WTC11 (cell line): Measurements from ENCODE around the gene ZNF165. TPM values are rescaled to one million over a fixed set of nuclear protein-coding genes. Genes with fewer than 3 reads are reported as not detected.

Source experiments
- ATAC-seq: fragments of 200-7000 bp; cut with Tn5 transposase; 2 replicates; pipeline ENCODE4 v1.10.0; 2021; ENCODE audit warnings: mild to moderate bottlenecking, moderate library complexity
- CTCF ChIA-PET: fragments of 300-600 bp; sonication (Branson Sonifier 250); formaldehyde crosslinking; loops from one replicate; lab custom pipeline; 2021; ENCODE audit warnings: antibody characterized with exemption; lab: Charles Lee
- POLR2A ChIA-PET: fragments of 350-600 bp; sonication (Branson Sonifier 250); formaldehyde crosslinking; loops from one replicate; lab custom pipeline; 2021; ENCODE audit warnings: antibody characterized with exemption; lab: Charles Lee
- DNase-seq: peaks from one replicate; pipeline ENCODE4 v3.0.0; 2021; ENCODE audit warnings: low spot score
- H3K27ac Mint-ChIP-seq: 2 replicates; pipeline ENCODE4 v1.8.0; 2021; ENCODE audit warnings: mixed read lengths
- H3K27me3 Mint-ChIP-seq: 2 replicates; pipeline ENCODE4 v1.8.0; 2021; ENCODE audit warnings: low read depth, mild to moderate bottlenecking, moderate library complexity, mixed read lengths
- H3K36me3 Mint-ChIP-seq: 2 replicates; pipeline ENCODE4 v1.8.0; 2021; ENCODE audit warnings: mixed read lengths
- H3K4me1 Mint-ChIP-seq: 2 replicates; pipeline ENCODE4 v1.8.0; 2022; ENCODE audit warnings: mixed read lengths
- H3K4me3 Mint-ChIP-seq: 2 replicates; pipeline ENCODE4 v1.8.0; 2021; ENCODE audit warnings: mild to moderate bottlenecking, moderate library complexity, mixed read lengths
- H3K9me3 Mint-ChIP-seq: 2 replicates; pipeline ENCODE4 v1.8.0; 2021; ENCODE audit warnings: mixed read lengths
- AFF4 ChIP-seq: sonication (generic); formaldehyde crosslinking; IDR thresholded peaks from 2 replicates; pipeline ENCODE4 v1.8.1; 2023; ENCODE audit warnings: mild to moderate bottlenecking, missing genetic modification reagents, borderline replicate concordance
- ATF2 ChIP-seq: sonication (generic); formaldehyde crosslinking; IDR thresholded peaks from 2 replicates; pipeline ENCODE4 v1.8.1; 2022; ENCODE audit warnings: low read depth, missing genetic modification reagents, borderline replicate concordance
- CDX4 ChIP-seq: fragments of 250-450 bp; sonication (Bioruptor Pico); IDR thresholded peaks from 2 replicates; pipeline ENCODE4 v1.9.0; 2021; ENCODE audit warnings: moderate library complexity, mild to moderate bottlenecking, inconsistent platforms, borderline replicate concordance
- E2F4 ChIP-seq: sonication (generic); formaldehyde crosslinking; IDR thresholded peaks from 2 replicates; pipeline ENCODE4 v1.8.1; 2022; ENCODE audit warnings: low read depth, mild to moderate bottlenecking, moderate library complexity, missing genetic modification reagents, borderline replicate concordance
- EMX1 ChIP-seq: fragments of 250-450 bp; sonication (Bioruptor Pico); IDR thresholded peaks from 2 replicates; pipeline ENCODE4 v1.8.0; 2021; ENCODE audit warnings: mild to moderate bottlenecking
- IRF2 ChIP-seq: sonication (generic); formaldehyde crosslinking; IDR thresholded peaks from 2 replicates; pipeline ENCODE4 v1.8.0; 2022; ENCODE audit warnings: low read depth, missing genetic modification reagents, borderline replicate concordance
- NR1H2 ChIP-seq: sonication (generic); formaldehyde crosslinking; IDR thresholded peaks from 2 replicates; pipeline ENCODE4 v1.9.0; 2021; ENCODE audit warnings: mild to moderate bottlenecking, moderate library complexity, missing genetic modification reagents
- PREB ChIP-seq: sonication (generic); formaldehyde crosslinking; IDR thresholded peaks from 2 replicates; pipeline ENCODE4 v1.8.1; 2022; ENCODE audit warnings: mild to moderate bottlenecking, missing genetic modification reagents, moderate library complexity, borderline replicate concordance
- RORB ChIP-seq: fragments of 250-450 bp; sonication (Bioruptor Pico); IDR thresholded peaks from 2 replicates; pipeline ENCODE4 v1.9.0; 2021; ENCODE audit warnings: mild to moderate bottlenecking
- SOX15 ChIP-seq: fragments of 250-450 bp; sonication (Bioruptor Pico); IDR thresholded peaks from 2 replicates; pipeline ENCODE4 v1.9.0; 2021; ENCODE audit warnings: mild to moderate bottlenecking
- STAT6 ChIP-seq: sonication (generic); formaldehyde crosslinking; conservative IDR thresholded peaks from 2 replicates; pipeline ENCODE4 v1.8.1; 2023; ENCODE audit warnings: mild to moderate bottlenecking, low read depth, missing genetic modification reagents, moderate library complexity
- TEAD1 ChIP-seq: sonication (generic); formaldehyde crosslinking; IDR thresholded peaks from 2 replicates; pipeline ENCODE4 v1.8.0; 2022; ENCODE audit warnings: mild to moderate bottlenecking, missing genetic modification reagents
- ZBTB43 ChIP-seq: sonication (generic); formaldehyde crosslinking; IDR thresholded peaks from 2 replicates; pipeline ENCODE4 v1.8.1; 2023; ENCODE audit warnings: mild to moderate bottlenecking, missing genetic modification reagents
- ZNF532 ChIP-seq: fragments of 250-450 bp; sonication (Bioruptor Pico); IDR thresholded peaks from 2 replicates; pipeline ENCODE4 v1.9.0; 2021; ENCODE audit warnings: mild to moderate bottlenecking, borderline replicate concordance
- total RNA-seq: library from RNA; stranded (reverse); gene quantifications from 3 replicates; pipeline ENCODE4 v1.2.3, GENCODE V29; 2021

ZNF165 gene
- total RNA-seq, 1 experiment from 2014 or later: 8.0 TPM

- ChIA-PET POLR2A (interaction anchor here (0.6 to 2.6 kb wide), 5 partner anchors 12 to 1852 kb away, joined by 3 to 10 read pairs (median 6); partner anchors contain the start of genes ZKSCAN8 and ZSCAN26), CTCF (interaction anchor here (1.1 to 1.2 kb wide), 2 partner anchors 17 to 231 kb away, joined by 4 to 9 read pairs; partner anchors contain the start of gene ZKSCAN8)
- no peak for ATAC-seq
- H3K27ac Mint-ChIP-seq: peak overlapping the region; percentile 91
- no peaks in the 10 kb centered on the region; the same call in 1 of the 2 replicates for H3K27me3 Mint-ChIP-seq
- H3K36me3 Mint-ChIP-seq: peaks cover 24% of the 10 kb centered on the region
- peak overlapping the region; percentile 97 for H3K4me3 Mint-ChIP-seq
- no peaks in the 10 kb centered on the region for H3K9me3 Mint-ChIP-seq
- DNase-seq: no peak
- peaks cover 11% of the 10 kb centered on the region for H3K4me1 Mint-ChIP-seq
- no peak for TF ChIP-seq IRF2 (CRISPR knock-in tag)
- TF ChIP-seq RORB (CRISPR knock-in tag): no peak
- no peak for TF ChIP-seq ATF2 (CRISPR knock-in tag)
- TF ChIP-seq E2F4 (CRISPR knock-in tag): no peak
- TF ChIP-seq TEAD1: no peak
- TF ChIP-seq ZBTB43 (CRISPR knock-in tag): no peak
- TF ChIP-seq ZNF532: no peak
- TF ChIP-seq NR1H2 (CRISPR knock-in tag): no peak
- TF ChIP-seq, all 79 proteins: peak for 0
Observed at GRCh38 chr6:28124971-28125353, 44.6 kb downstream of the ZNF165 start.

GRCh38 chr6:28125401-28125800 is 45.0 kb downstream of the ZNF165 start:
- ATAC-seq (no peak), DNase-seq (no peak)
- CTCF ChIA-PET: interaction anchor here (0.7 kb wide), 1 partner anchor 231 kb away, joined by 3 read pairs; no protein-coding TSS in a partner anchor
- POLR2A ChIA-PET: interaction anchor here (0.6 to 2.6 kb wide), 4 partner anchors 12 to 1853 kb away, joined by 3 to 10 read pairs (median 4); partner anchors contain the start of gene ZKSCAN8
- Mint-ChIP-seq H3K9me3 (no peaks in the 10 kb centered on the region), H3K27ac (no peak overlapping the region; the same call in 1 of the 2 replicates), H3K4me1 (peaks cover 11% of the 10 kb centered on the region), H3K4me3 (peak overlapping the region; percentile 97), H3K27me3 (no peaks in the 10 kb centered on the region; the same call in 1 of the 2 replicates), H3K36me3 (peaks cover 28% of the 10 kb centered on the region)
- TF ChIP-seq PREB (CRISPR knock-in tag): no peak
- TF ChIP-seq CDX4 (CRISPR knock-in tag): no peak
- no peak for TF ChIP-seq ZBTB43 (CRISPR knock-in tag)
- TF ChIP-seq AFF4 (CRISPR knock-in tag): no peak
- TF ChIP-seq STAT6: no peak
- TF ChIP-seq RORB (CRISPR knock-in tag): no peak
- no peak for TF ChIP-seq SOX15 (CRISPR knock-in tag)
- TF ChIP-seq EMX1 (CRISPR knock-in tag): no peak
